Astrocyte of the cerebellum (primary cell): ENCODE data around the gene MAPKAPK2.

Experiments
- DNase-seq: peaks from one replicate; pipeline ENCODE4 v3.0.0-alpha.2; 2011; ENCODE audit warnings: low read depth
- H3K4me3 ChIP-seq: 2 replicates; pipeline ENCODE4 v1.5.1; 2011; ENCODE audit warnings: mild to moderate bottlenecking, low read depth, low read length, moderate library complexity
- CTCF ChIP-seq: IDR thresholded peaks from 2 replicates; pipeline ENCODE4 v1.5.1; 2012; ENCODE audit warnings: low read length, low read depth, moderate library complexity, mild to moderate bottlenecking; ENCODE audit errors: missing control alignments
- in situ Hi-C: cut with HindIII; loops from 2 replicates; pipeline ENCODE4 v1.10.0; 2017; ENCODE audit warnings: low sequenced_read_pairs

The MAPKAPK2 gene

GRCh38 chr1:206721454-206721853 lies 36.7 kb downstream of the MAPKAPK2 start:
- in situ Hi-C loops: no loop called here
- no peak overlapping the region for H3K4me3 ChIP-seq
- DNase-seq: no peak
- no peak for TF ChIP-seq CTCF

DNA sequence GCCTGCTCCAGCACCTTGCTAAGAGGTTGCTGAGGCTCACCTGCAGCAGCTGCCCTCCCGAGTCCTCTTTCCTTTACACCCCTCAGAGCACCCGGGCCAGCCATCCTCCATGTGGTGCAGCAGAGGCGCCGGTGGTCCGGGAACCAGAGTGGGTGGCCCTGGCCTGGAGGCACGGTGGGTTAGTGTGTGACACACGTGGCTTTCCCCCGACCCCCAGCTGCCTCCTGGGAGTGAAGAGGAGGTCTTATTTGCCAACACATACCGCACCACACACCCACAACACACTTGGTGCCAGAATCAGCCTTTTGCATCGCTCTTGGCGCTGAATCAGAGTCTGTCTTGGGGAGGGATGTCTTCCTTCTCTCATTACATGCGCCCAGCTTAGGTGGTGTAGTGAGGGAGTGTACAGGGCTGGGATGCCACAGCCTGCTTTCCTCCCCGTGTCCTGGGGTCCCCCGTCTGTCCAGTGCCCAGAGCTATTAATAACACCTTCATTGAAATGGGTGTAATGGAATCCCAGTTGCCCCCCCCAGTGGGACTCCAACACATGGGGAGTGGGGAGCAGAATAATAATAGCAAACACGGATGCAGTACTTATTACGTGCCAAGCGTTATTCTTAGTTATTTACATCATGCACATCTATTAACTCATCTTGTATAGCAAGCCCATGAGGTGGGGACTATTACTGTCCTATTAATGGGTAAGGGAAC lies 38.2 kb downstream of the MAPKAPK2 start:
- H3K4me3 ChIP-seq: no peak overlapping the region
- in situ Hi-C loops: no loop called here
- TF ChIP-seq CTCF: no peak
- DNase-seq: peak; percentile 67

DNA sequence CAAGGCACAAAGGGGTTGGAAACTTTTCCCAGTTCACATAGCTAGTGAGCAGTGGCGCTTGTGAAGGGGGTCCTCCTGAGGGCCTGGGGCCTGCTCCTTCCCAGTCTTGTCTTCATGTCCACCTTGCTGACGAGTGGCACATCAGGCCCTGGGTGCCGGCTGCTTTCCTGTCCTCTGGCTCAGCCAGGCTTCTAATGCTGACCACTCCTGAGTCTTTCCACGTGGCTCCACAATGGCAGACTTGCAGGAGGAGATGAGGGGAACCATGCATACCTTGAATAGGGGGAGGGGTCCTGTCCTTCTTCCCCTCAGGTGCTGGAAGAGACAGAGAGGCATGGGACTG lies 38.7 kb downstream of the MAPKAPK2 start:
- in situ Hi-C loops: no loop called here
- TF ChIP-seq CTCF: no peak
- H3K4me3 ChIP-seq: no peak overlapping the region
- no peak for DNase-seq

DNA sequence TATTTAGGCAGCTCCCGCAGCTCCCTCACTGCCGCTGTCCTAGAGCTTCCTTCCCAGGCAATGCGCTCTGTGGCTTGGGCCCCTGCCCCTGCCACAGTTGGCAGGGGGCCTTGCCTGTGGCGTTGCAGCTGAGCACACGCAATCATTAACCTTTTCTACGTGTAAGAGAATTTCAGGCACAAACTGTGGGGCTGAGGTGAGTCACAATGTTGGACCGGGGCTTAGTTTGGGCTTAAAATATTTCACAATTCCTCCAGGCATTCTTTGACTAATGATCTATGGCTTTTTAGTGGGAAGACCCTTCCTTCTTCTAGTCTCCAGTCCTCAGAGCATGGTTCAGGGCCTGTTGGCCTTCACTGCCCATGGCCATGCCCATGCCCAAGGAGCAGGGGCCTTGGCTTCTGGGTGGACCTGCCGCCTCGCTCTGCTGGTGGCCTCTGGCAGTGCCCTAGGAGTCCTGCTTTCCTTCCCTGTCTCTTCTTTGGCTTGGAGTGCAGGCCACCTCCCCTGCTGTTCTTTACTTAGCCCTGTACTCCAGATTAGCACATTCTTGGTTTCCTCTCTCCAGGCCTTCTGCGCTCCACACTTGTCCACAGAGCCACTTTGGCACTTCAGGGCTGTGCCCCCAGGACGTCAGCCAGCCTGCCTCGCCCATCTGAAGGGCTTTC lies 39.2 kb downstream of the MAPKAPK2 start:
- DNase-seq: peak; percentile 96
- in situ Hi-C loops: no loop called here
- H3K4me3 ChIP-seq: no peak overlapping the region
- peak; percentile 8 for TF ChIP-seq CTCF

GRCh38 chr1:206725109-206725963 lies 40.6 kb downstream of the MAPKAPK2 start:
- H3K4me3 ChIP-seq: no peak overlapping the region
- in situ Hi-C loops: loop anchor here (25.0 kb wide), 1 partner anchor 187 kb away; the partner anchor contains the start of gene FCMR
- peak; percentile 74 for TF ChIP-seq CTCF
- DNase-seq: no peak

- TF ChIP-seq CTCF: no peak
- DNase-seq: no peak
- H3K4me3 ChIP-seq: no peak overlapping the region
- in situ Hi-C loops: loop anchor here (25.0 kb wide), 1 partner anchor 184 kb away; the partner anchor contains the start of gene FCMR
These were observed 43.4 kb downstream of the MAPKAPK2 start for GRCh38 chr1:206727981-206728696.
